Stimulated activated CD4-positive, alpha-beta T cell treated with anti-CD3 and anti-CD28 coated beads, Interleukin-1b, Interleukin-23, amount 100 ng/mL, for 24 hours (primary cell): ENCODE results near the gene CELA1.
"Not testable (repeated sequence)": the region's sequence is repeated elsewhere in the genome, so short reads cannot be mapped to it uniquely, and the experiment has no call there.

ENCODE experiments used
- DNase-seq, 4 experiments: peaks; one replicate each; pipeline ENCODE4 v3.0.0-alpha.2; 2020; ENCODE audit warnings: low read depth in 4 of 4, low spot score in 1 of 4

CELA1 gene

GRCh38 chr12:51349026-51349425, 2.5 kb upstream of the CELA1 start:
- DNase-seq: no peak

DNA sequence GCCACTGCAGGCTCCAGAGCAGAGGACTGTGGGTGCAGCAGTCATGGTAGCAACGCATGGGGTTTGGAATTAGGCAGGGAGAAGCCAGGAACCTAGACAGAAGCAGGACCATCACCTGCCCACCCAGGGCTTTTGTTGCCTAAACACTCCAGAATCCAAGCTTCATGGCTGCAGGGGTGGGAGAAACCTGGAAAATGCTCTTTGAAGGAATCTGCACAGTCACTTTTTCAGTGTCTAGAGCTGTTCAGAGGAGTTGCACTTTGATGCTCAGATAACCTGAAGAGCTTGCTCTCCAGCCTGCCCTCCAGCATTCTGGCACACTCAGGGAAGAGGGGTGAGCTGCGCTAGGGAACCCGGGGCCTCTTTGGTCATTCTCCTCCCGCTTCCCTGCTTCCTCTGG, 1.6 kb upstream of the CELA1 start:
- DNase-seq: no peak

DNA sequence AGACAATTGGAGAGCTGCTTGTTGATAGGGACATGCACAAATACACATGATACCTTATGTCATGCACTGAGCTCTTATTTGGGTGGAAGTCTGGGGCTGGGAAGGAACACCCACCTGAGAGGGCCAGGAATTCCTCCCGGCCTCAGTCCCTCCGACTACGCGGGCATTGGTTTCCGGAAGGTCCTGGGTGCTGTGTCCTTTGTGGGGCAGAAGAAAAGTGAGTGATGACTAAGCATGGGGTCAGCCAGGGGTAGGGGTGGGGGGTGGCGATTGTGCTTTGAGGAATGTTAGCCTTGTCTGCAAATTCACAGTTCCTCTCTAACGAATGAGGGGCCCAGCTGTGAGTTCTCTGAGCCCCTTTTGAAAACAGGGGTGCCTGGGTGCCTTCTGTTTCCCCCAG, 798 bp downstream of the CELA1 start:
- no peak for DNase-seq

- no peak for DNase-seq
These were observed 3.3 kb downstream of the CELA1 start for GRCh38 chr12:51343201-51343600.

GRCh38 chr12:51342416-51342815, 4.1 kb downstream of the CELA1 start:
- DNase-seq: no peak

DNA sequence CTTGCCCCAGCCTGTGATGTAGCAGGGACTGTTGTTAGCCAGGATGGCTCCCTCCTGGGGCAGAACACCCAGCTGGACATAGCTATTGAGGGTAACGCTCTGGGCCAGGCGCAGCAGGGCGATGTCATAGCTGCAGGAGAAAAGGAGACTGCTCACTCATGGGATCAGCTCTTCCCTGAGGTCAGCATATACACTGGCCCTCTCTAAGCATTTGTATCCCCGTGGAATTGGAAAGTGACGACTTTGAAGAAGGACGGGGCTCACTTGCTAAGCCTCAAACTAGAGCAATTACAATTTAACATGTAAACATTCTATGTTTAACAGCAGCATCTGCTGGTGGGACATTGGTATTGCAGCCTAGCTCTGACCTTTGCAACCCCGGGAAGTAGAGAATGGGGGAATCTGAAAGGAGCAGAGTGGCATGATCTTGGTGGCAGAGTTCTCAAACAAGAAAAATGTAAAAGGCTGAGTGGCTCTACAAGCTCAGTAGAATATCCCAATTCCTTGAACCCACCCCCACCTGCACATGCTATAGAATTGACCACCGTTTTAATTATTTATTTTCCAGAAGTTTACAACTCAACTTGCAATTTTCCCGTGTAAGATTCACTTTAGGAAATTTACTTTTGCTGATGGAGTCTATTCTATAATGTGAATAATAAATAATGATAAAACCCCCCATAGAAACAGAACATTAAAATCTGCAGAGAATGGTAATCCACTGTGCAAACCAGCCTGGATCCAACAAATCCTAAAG, 5.0 kb downstream of the CELA1 start:
- DNase-seq: peak; percentile 38 to 56 (median 45)

GRCh38 chr12:51339750-51340149, 6.7 kb downstream of the CELA1 start:
- DNase-seq: no peak

GRCh38 chr12:51337336-51337735, 9.1 kb downstream of the CELA1 start:
- DNase-seq: not testable (repeated sequence)

GRCh38 chr12:51335931-51336330, 10.5 kb downstream of the CELA1 start:
- no peak for DNase-seq

- no peak for DNase-seq
These were observed 11.7 kb downstream of the CELA1 start for GRCh38 chr12:51334764-51335163.

GRCh38 chr12:51333536-51333935, 12.9 kb downstream of the CELA1 start:
- DNase-seq: no peak

GRCh38 chr12:51330186-51330585, 16.3 kb downstream of the CELA1 start:
- no peak for DNase-seq

DNA sequence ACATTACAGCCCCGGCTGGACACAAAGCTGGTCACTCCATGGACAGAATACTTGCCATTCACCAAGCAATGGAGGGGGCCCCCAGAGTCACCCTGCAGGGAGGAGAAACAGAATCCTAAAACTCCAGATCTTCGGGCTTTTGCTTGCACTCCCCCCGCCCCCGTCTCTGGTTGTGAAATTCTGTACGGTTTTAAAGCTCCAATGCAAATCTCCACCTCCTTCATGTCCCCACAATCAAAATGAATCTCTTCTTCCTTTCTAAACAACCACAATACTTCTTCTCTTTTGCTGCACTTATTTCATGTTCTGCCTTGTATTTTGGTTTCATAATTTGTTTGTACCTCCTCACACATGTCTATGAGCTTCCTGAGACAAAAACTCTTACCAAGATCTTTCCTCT, 16.7 kb downstream of the CELA1 start:
- no peak for DNase-seq

GRCh38 chr12:51328587-51328986, 17.9 kb downstream of the CELA1 start:
- DNase-seq: no peak

DNA sequence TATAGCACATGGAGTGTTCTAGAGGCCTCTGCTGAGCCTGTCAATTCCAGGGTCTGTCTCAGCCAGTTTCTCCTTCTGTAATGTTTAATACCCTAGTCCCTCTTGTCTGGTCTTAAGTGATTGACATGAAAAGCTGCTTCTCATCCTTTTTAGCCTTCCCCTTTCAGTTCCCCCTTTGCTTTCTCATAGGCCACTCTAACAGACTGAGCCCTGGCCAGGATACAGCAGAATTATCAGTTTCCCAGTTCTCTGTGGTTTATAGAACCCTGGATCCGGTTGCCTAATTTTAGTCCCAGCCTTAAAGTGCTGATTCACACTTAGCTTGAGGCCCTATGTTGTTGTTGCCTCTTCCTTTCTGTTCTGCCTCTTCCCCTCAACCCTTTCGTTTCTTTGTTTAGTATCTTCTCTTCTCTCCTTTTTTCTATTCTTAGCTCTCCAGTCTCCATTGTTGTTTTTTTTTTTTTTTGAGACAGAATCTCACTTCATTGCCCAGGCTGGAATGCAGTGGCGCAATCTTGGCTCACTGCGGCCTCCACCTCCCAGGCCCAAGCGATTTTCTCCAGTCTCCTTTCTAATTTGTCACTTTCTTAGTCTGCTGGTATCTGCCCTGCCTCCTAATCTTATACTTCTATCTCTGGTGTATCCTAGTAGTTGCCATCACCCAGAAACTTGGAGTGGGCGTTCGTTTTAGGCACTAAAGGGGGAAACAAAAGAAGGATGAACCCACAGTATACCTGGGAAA, 19.6 kb downstream of the CELA1 start:
- DNase-seq: no peak

GRCh38 chr12:51324953-51325352, 21.5 kb downstream of the CELA1 start:
- DNase-seq: no peak

- peak in 3 of 4 experiments; percentile 33 to 65 (median 53) for DNase-seq
These were observed 22.2 kb downstream of the CELA1 start, which contains the start of gene BIN2 for GRCh38 chr12:51323966-51324895. BIN2 (minus strand) TSS chr12:51324174; CDS start chr12:51324102, 72 bp downstream.

GRCh38 chr12:51323317-51323960, 23.0 kb downstream of the CELA1 start:
- peak in 2 of 4 experiments; percentile 19 to 36 for DNase-seq

- peak in 1 of 4 experiments; percentile 38 for DNase-seq
These were observed 24.0 kb downstream of the CELA1 start for GRCh38 chr12:51322452-51322851.

DNA sequence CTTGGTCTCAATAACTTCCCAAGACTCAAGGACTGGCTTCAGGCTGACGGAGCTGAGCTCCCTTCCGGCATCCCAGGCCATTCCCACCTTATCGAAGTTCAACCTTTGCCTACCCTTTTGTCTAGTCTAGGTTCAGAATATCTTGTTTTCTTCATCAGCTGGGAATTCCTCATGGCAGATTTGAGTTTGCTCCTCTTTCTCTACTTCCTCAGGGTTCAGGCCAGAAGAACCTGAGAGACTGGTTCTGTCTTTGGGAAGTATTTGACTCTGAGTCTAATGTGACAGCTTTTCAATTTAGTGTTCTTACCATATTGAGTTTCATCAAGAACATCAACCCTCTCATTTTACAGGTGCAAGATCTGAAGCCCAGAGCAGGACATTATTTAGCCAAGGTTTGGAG, 24.6 kb downstream of the CELA1 start:
- DNase-seq: no peak
